AG10803 (cell line): ENCODE results near the gene DNAAF3.
"Not testable (repeated sequence)": the region's sequence is repeated elsewhere in the genome, so short reads cannot be mapped to it uniquely, and the experiment has no call there.

Source experiments
- DNase-seq: peaks from one replicate; pipeline ENCODE4 v3.0.0; 2010; ENCODE audit warnings: low read depth
- H3K4me3 ChIP-seq: 2 replicates; pipeline ENCODE4 v1.5.1; 2011; ENCODE audit warnings: mild to moderate bottlenecking, low read length, control low read depth
- TF ChIP-seq, protein P1 (sequence below): conservative IDR thresholded peaks from 2 replicates; pipeline ENCODE4 v1.5.1; 2011; ENCODE audit warnings: mild to moderate bottlenecking, low read length, control low read depth, inconsistent platforms

Gene DNAAF3

DNA sequence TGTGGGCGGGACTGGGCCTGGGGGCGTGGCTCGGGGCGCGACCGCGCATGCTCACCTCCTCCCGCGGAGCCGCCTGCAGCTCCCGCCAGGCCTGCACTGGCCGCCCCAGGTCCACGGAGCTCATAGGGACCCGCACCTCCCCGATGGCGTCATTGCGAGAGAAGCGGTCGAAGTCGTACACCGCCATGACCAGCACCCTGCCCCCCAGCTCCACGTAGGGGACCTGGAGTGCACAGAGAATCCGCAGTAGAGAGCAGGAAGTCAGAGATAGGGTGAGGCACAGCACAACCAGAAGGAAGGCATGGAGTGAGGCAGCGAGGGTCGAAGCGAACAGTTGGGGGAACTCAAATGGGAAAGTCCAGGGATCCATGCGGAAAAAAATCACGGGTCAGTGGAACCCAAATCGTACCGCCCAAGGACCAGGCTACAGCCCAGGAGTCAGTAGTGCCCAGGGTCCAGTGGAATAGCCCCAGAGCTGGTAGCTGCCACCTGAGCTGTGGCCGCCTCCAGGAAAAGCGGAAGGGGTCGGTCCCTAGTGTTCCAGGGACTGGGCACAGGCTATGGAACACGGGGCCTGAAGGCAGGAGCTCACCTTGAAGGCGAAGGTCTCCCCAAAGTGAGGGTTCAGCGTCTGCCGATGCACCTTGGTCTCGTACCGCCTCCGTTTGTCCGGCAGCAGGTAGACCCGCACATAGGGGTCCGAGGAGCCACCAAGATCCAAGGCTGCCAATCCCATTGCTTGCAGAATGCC is 8.9 kb upstream of the DNAAF3 start:
- DNase-seq, result no peak
- no peak overlapping the region for H3K4me3 ChIP-seq

DNA sequence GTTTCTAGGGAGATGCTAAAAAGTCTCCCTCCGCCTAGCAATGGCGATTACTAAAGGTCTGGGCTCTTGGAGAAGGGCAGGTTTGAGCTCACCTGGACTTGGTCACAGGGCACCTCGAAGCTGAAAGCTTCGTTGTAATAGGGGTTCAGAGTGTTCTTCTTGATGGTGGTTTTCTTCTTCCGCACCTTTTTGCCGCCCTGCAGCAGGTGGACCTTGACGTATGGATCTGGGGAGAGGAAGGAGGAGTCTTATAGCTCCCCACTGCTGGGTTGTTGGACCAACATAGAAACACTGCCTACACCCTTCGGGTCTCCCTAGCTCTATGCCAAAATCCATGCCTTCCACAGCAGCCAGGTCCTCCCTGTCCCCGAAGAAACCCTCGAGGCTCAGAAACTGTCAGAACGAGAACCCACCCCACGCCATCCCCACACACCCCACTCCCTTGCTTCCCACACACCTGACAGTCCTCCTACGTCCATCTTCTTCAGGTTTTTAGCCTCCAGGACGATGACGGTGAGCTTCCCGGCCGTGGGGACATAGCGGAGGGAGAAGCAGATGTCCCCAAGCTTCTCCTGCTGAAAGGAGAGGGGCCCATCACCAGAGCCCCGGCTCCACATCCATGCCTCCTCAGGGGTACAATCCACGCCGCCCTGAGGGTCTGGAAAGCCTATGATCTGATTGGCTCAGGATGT is 8.2 kb upstream of the DNAAF3 start:
- H3K4me3 ChIP-seq, result no peak overlapping the region
- TF ChIP-seq, protein P1, sequence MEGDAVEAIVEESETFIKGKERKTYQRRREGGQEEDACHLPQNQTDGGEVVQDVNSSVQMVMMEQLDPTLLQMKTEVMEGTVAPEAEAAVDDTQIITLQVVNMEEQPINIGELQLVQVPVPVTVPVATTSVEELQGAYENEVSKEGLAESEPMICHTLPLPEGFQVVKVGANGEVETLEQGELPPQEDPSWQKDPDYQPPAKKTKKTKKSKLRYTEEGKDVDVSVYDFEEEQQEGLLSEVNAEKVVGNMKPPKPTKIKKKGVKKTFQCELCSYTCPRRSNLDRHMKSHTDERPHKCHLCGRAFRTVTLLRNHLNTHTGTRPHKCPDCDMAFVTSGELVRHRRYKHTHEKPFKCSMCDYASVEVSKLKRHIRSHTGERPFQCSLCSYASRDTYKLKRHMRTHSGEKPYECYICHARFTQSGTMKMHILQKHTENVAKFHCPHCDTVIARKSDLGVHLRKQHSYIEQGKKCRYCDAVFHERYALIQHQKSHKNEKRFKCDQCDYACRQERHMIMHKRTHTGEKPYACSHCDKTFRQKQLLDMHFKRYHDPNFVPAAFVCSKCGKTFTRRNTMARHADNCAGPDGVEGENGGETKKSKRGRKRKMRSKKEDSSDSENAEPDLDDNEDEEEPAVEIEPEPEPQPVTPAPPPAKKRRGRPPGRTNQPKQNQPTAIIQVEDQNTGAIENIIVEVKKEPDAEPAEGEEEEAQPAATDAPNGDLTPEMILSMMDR, result no peak
- DNase-seq, result no peak

More for the DNA sequence above, 8.9 kb upstream of the DNAAF3 start:
- TF ChIP-seq, protein P1, result no peak

DNA sequence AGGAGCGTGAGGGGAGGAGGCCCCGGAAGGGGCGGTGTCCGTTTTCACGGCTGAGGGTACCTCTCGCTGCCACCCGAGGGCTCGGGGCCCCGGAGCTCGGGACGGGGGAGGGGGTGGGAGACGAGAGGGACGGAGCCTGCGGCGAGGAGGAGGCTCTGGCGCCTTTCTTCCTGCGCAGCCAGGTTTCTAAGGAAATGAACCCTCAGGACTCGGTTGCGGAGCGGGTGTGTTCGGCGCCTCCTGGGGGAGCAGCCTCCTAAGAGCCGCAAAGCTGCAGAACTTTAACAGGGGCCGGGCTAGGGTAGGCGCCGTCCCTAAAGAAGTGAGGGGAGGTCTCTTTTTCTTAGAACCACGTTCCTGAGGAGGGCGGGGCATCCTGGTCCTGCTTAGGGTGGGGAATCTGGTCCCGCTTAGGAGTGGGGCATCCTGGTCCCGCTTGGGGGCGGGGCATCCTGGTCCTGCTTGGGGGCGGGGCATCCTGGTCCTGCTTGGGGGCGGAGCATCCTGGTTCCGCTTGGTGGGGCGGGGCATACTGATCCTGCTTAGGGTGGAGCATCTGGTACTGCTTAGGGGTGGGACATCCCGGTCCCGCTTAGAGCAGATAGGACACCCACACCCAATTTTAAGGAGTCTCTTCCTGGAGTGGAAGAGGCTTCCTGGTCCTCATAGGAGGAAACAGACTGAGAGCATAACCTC is 7.4 kb upstream of the DNAAF3 start:
- DNase-seq, result peak; percentile 73
- TF ChIP-seq, protein P1, result peak; percentile 20
- peak overlapping the region; percentile 67 for H3K4me3 ChIP-seq

DNA sequence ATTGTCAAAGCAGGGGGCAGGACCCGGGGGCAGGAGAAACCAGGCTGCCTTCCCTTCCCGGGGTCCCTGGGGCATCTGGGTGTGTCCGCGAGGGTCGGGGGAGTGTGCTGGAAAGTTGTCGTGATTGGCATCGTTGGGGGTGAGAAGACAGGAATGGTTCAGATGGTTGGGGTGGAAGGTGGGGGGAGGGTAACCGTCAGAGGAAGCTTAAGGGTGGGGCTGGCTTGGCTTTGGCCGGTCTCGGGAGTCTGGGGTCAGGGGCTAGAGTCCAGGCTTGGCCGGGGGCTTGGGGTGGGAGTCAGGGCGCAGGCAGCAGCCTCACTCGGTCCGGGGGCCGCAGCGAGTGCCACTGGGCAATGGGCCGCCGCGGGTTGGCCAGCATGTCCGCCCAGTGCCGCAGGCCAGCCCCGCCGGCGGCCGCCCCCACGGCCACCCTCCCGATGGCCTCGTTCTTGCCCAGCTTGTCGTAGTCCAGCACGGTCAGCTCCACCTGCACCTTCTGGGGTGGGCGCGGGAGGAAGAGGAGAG is 6.8 kb upstream of the DNAAF3 start:
- no peak for DNase-seq
- peak overlapping the region; percentile 67 for H3K4me3 ChIP-seq
- TF ChIP-seq, protein P1, result no peak

DNA sequence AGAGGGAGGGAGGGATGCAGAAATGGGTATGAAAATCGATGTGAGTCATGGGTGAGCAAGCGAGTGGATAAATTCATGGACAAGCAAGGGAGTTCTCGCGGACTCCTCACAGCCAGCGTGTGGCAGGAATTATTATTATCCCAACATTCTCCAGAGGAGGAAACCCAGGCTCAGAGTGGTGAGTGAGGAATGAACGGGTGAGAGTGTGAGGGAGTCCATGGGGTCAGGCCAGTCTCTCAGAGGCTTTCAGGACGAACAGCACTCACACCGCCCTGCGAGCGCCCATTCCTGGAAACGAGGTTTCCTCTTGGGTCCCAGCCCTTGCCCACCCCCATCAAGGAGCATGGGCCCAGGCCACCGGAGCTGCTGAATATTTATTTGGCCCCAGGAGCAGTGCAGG is 6.3 kb upstream of the DNAAF3 start:
- H3K4me3 ChIP-seq, result peak overlapping the region; percentile 67
- TF ChIP-seq, protein P1, result peak; percentile 28
- DNase-seq, result peak; percentile 57

DNA sequence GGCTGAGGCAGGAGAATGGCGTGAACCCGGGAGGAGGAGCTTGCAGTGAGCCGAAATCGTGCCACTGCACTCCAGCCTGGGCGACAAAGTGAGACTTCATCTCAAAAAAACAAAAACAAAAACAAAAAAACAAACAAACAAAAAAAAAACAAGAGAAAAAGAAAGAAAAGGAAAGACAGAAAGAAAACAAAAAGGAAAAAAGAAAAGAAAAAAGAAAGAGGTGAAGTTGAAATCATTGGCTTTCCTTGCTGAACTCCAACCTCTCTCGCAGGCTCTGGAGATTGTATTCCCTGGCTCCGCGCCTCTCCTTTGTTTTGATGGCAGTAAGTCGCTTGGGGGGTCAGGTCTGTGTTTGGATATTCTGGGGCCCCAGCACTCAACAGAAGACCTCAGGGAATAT is 5.9 kb upstream of the DNAAF3 start:
- H3K4me3 ChIP-seq, result peak overlapping the region; percentile 67
- not testable (repeated sequence) for DNase-seq

DNA sequence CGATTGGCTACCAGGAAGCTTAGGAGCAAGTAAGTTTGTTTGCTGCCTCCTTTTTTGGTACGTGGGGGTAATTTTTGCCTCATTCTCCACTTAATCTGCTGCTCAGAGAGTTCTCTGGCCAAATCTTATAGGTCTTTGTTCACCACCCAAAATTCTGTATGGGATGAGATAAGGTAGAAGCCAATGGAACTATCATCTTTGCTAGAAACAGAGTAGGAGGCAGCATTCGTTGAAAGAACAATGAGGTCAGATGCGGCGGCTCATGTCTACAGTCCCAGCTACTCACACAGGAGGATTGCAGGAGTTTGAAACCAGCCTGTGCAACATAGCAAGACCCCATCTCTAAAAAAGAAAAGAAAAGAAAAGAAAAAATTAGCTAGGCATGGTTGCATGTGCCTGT is 5.0 kb upstream of the DNAAF3 start:
- DNase-seq, result no peak
- TF ChIP-seq, protein P1, result no peak
- H3K4me3 ChIP-seq, result no peak overlapping the region
